H9 (cell line): ENCODE results near the gene TRIP10. TPM values are rescaled to one million over a fixed set of nuclear protein-coding genes. Genes with fewer than 3 reads are reported as not detected.

Source experiments
- DNase-seq: peaks from one replicate; pipeline ENCODE4 v3.0.0-alpha.2; 2017
- H2AFZ ChIP-seq: one replicate; pipeline ENCODE4 v1.6.1; 2013; ENCODE audit warnings: mild to moderate bottlenecking, low read length, control low read depth, moderate library complexity
- H2AK5ac ChIP-seq: 2 replicates; pipeline ENCODE4 v1.6.1; 2013; ENCODE audit warnings: low read length, control low read depth, mixed read lengths; ENCODE audit not compliant: insufficient read length
- H2BK120ac ChIP-seq: one replicate; pipeline ENCODE4 v1.6.1; 2013; ENCODE audit warnings: low read depth, mild to moderate bottlenecking, low read length, control low read depth, inconsistent platforms; ENCODE audit not compliant: poor library complexity, severe bottlenecking
- H2BK12ac ChIP-seq: 2 replicates; pipeline ENCODE4 v1.6.1; 2013; ENCODE audit warnings: low read length, control low read depth, mixed read lengths, low read depth; ENCODE audit not compliant: insufficient read length
- H2BK15ac ChIP-seq: 2 replicates; pipeline ENCODE4 v1.6.1; 2013; ENCODE audit warnings: low read depth, low read length, control low read depth
- H2BK20ac ChIP-seq: one replicate; pipeline ENCODE4 v1.6.1; 2013; ENCODE audit warnings: low read depth, mild to moderate bottlenecking, low read length, control low read depth, inconsistent platforms; ENCODE audit not compliant: poor library complexity, severe bottlenecking
- H2BK5ac ChIP-seq: 2 replicates; pipeline ENCODE4 v1.6.1; 2013; ENCODE audit warnings: low read length, control low read depth, mixed read lengths; ENCODE audit not compliant: insufficient read length
- H3K14ac ChIP-seq: 2 replicates; pipeline ENCODE4 v1.6.1; 2013; ENCODE audit warnings: low read length, control low read depth; ENCODE audit not compliant: insufficient read depth
- H3K18ac ChIP-seq: 2 replicates; pipeline ENCODE4 v1.6.1; 2013; ENCODE audit warnings: low read depth, mild to moderate bottlenecking, mixed read lengths, low read length, control low read depth; ENCODE audit not compliant: insufficient read length
- H3K23ac ChIP-seq: 2 replicates; pipeline ENCODE4 v1.6.1; 2013; ENCODE audit warnings: low read length, control low read depth, mixed read lengths, low read depth; ENCODE audit not compliant: insufficient read length
- H3K23me2 ChIP-seq: 2 replicates; pipeline ENCODE4 v1.6.1; 2013; ENCODE audit warnings: low read depth, mild to moderate bottlenecking, mixed read lengths, low read length, control low read depth; ENCODE audit not compliant: insufficient read length, poor library complexity, severe bottlenecking
- H3K27ac ChIP-seq: 2 replicates; pipeline ENCODE4 v1.5.1; 2013; ENCODE audit warnings: low read length, control low read depth, mixed read lengths, low read depth; ENCODE audit not compliant: insufficient read length
- H3K27me3 ChIP-seq: 2 replicates; pipeline ENCODE4 v1.6.1; 2013; ENCODE audit warnings: low read length, control low read depth, inconsistent platforms; ENCODE audit not compliant: insufficient read depth
- H3K4ac ChIP-seq: 2 replicates; pipeline ENCODE4 v1.6.1; 2013; ENCODE audit warnings: low read depth, mild to moderate bottlenecking, control low read depth, inconsistent platforms, low read length, moderate library complexity
- H3K4me1 ChIP-seq: 2 replicates; pipeline ENCODE4 v1.6.1; 2013; ENCODE audit warnings: low read length, control low read depth, inconsistent platforms; ENCODE audit not compliant: insufficient read depth
- H3K4me2 ChIP-seq: 2 replicates; pipeline ENCODE4 v1.6.1; 2013; ENCODE audit warnings: low read length, control low read depth, mixed read lengths; ENCODE audit not compliant: insufficient read length, insufficient read depth
- H3K56ac ChIP-seq: 2 replicates; pipeline ENCODE4 v1.6.1; 2013; ENCODE audit warnings: low read depth, mild to moderate bottlenecking, mixed read lengths, low read length, control low read depth; ENCODE audit not compliant: insufficient read length
- H3K79me1 ChIP-seq: 2 replicates; pipeline ENCODE4 v1.6.1; 2013; ENCODE audit warnings: low read depth, mild to moderate bottlenecking, moderate library complexity, low read length, control low read depth, inconsistent platforms; ENCODE audit not compliant: insufficient read depth, poor library complexity, severe bottlenecking
- H3K79me2 ChIP-seq: 2 replicates; pipeline ENCODE4 v1.6.1; 2013; ENCODE audit warnings: low read length, control low read depth, inconsistent platforms; ENCODE audit not compliant: insufficient read depth
- H3K9ac ChIP-seq: 2 replicates; pipeline ENCODE4 v1.6.1; 2013; ENCODE audit warnings: low read length, control low read depth, mixed read lengths; ENCODE audit not compliant: insufficient read length; ENCODE audit errors: extremely low read depth
- H3K9me3 ChIP-seq: one replicate; pipeline ENCODE4 v1.6.1; 2013; ENCODE audit warnings: low read depth, low read length, inconsistent platforms; ENCODE audit not compliant: control insufficient read depth
- H3T11ph ChIP-seq: one replicate; pipeline ENCODE4 v1.6.1; 2013; ENCODE audit warnings: mild to moderate bottlenecking, low read length, control low read depth, inconsistent platforms
- H4K20me1 ChIP-seq: one replicate; pipeline ENCODE4 v1.6.1; 2013; ENCODE audit not compliant: control insufficient read depth, insufficient read length, insufficient read depth
- H4K5ac ChIP-seq: 2 replicates; pipeline ENCODE4 v1.6.1; 2013; ENCODE audit warnings: low read depth, mild to moderate bottlenecking, mixed read lengths, low read length, control low read depth; ENCODE audit not compliant: insufficient read length
- H4K8ac ChIP-seq: replicated peaks from 2 replicates; pipeline ENCODE4 v1.6.1; 2013; ENCODE audit warnings: low read length, control low read depth, mixed read lengths, low read depth; ENCODE audit not compliant: insufficient read length
- H4K91ac ChIP-seq: 2 replicates; pipeline ENCODE4 v1.6.1; 2013; ENCODE audit warnings: low read depth, mild to moderate bottlenecking, moderate library complexity, mixed read lengths, low read length, control low read depth; ENCODE audit not compliant: insufficient read length
- H3K27ac Mint-ChIP-seq, 3 experiments: 2 replicates in 2 of 3; 3 replicates in 1 of 3; pipeline ENCODE4 v1.8.0; 2020 to 2021; ENCODE audit warnings: mixed read lengths in 3 of 3, mild to moderate bottlenecking in 1 of 3, moderate library complexity in 1 of 3
- H3K27me3 Mint-ChIP-seq: 2 replicates; pipeline ENCODE4 v1.8.0; 2021; ENCODE audit warnings: low read depth, mild to moderate bottlenecking, moderate library complexity, mixed read lengths
- H3K36me3 Mint-ChIP-seq, 3 experiments: 2 replicates in 2 of 3; 3 replicates in 1 of 3; pipeline ENCODE4 v1.8.0; 2020 to 2021; ENCODE audit warnings: low read depth in 3 of 3, mixed read lengths in 3 of 3; ENCODE audit not compliant: insufficient read depth in 1 of 3
- H3K4me1 Mint-ChIP-seq, 2 experiments: 2 replicates each; pipeline ENCODE4 v1.8.0; 2020; ENCODE audit warnings: mixed read lengths in 2 of 2
- H3K4me3 Mint-ChIP-seq, 2 experiments: 2 replicates in 1 of 2; 3 replicates in 1 of 2; pipeline ENCODE4 v1.8.0; 2020 to 2021; ENCODE audit warnings: mild to moderate bottlenecking in 2 of 2, mixed read lengths in 2 of 2, moderate library complexity in 1 of 2
- H3K9me3 Mint-ChIP-seq, 2 experiments: 2 replicates in 1 of 2; 3 replicates in 1 of 2; pipeline ENCODE4 v1.8.0; 2020; ENCODE audit warnings: mild to moderate bottlenecking in 2 of 2, mixed read lengths in 2 of 2, moderate library complexity in 1 of 2
- WGBS: extraction: QIAGEN DNeasy Blood & Tissue Kit; methylation state at CpG from one replicate; pipeline ENCODE4 v1.1.7; 2013; ENCODE audit warnings: missing lambda C conversion rate, low lambda C conversion rate, mixed read lengths; ENCODE audit not compliant: insufficient read length; ENCODE audit errors: extremely low coverage; 5-methylcytosine and 5-hydroxymethylcytosine counted together
- total RNA-seq: library from RNA; stranded (reverse); gene quantifications from 2 replicates; pipeline ENCODE4 v1.2.1, GENCODE V29; 2021
- TF ChIP-seq, protein P1 (sequence below): fragments of 200-600 bp; sonication (generic); conservative IDR thresholded peaks from 3 replicates; pipeline ENCODE4 v1.8.0; 2021; ENCODE audit warnings: antibody characterized with exemption, mild to moderate bottlenecking

Gene TRIP10
- total RNA-seq, 1 experiment from 2014 or later = 56.4 TPM

DNA sequence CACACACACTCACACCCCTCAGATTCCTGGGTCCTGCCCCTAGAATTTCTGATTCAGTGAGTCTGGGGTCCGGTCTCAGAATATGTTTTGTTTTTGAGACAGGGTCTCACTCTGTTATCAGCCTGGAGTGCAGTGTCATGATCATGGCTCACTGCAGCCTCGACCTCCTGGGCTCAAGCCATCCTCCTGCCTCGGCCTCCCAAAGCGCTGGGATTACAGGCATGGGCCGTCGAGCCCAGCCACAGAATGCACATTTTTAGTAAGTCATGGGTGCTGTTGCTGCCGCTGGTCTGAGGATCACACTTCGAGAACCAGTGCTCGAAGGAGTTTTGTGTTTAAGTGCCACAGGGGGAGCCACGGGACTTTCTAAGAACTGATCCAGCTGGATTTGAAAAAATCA lies 47.5 kb upstream of the TRIP10 start:
- Mint-ChIP-seq H3K27me3 (no peaks in the 10 kb centered on the region; the same call in 1 of the 2 replicates), H3K4me1 (peaks cover 3% of the 10 kb centered on the region in 2 experiments; a peak in 1 of 4 replicates), H3K36me3 (peaks cover 0 to 9% (median 0%) of the 10 kb centered on the region in 3 experiments; a peak in 4 of 7 replicates), H3K9me3 (peaks cover 2 to 65% of the 10 kb centered on the region in 2 experiments; a peak in 3 of 5 replicates), H3K27ac (no peak overlapping the region; a peak in 1 of 7 replicates), H3K4me3 (no peak overlapping the region; a peak in 1 of 5 replicates)
- Histone ChIP-seq H2BK15ac (no peak overlapping the region), H4K8ac (no peak overlapping the region), H3K79me1 (no peaks in the 10 kb centered on the region), H3T11ph (no peak overlapping the region), H3K4ac (no peak overlapping the region), H3K27ac (no peak overlapping the region), H3K23ac (no peak overlapping the region), H4K91ac (no peak overlapping the region), H3K14ac (no peak overlapping the region), H2BK120ac (no peak overlapping the region), H3K9me3 (no peaks in the 10 kb centered on the region), H3K27me3 (no peaks in the 10 kb centered on the region; the same call in 1 of the 2 replicates), H4K5ac (no peak overlapping the region), H2BK20ac (no peak overlapping the region), H3K18ac (no peak overlapping the region), H4K20me1 (no peaks in the 10 kb centered on the region), H2BK5ac (no peak overlapping the region), H3K9ac (no peak overlapping the region), H2AFZ (no peak overlapping the region), H3K79me2 (no peaks in the 10 kb centered on the region), H3K4me1 (no peaks in the 10 kb centered on the region), H2AK5ac (no peak overlapping the region), H3K4me2 (no peak overlapping the region), H3K56ac (no peak overlapping the region), H2BK12ac (no peak overlapping the region), H3K23me2 (no peaks in the 10 kb centered on the region)
- TF ChIP-seq, protein P1, sequence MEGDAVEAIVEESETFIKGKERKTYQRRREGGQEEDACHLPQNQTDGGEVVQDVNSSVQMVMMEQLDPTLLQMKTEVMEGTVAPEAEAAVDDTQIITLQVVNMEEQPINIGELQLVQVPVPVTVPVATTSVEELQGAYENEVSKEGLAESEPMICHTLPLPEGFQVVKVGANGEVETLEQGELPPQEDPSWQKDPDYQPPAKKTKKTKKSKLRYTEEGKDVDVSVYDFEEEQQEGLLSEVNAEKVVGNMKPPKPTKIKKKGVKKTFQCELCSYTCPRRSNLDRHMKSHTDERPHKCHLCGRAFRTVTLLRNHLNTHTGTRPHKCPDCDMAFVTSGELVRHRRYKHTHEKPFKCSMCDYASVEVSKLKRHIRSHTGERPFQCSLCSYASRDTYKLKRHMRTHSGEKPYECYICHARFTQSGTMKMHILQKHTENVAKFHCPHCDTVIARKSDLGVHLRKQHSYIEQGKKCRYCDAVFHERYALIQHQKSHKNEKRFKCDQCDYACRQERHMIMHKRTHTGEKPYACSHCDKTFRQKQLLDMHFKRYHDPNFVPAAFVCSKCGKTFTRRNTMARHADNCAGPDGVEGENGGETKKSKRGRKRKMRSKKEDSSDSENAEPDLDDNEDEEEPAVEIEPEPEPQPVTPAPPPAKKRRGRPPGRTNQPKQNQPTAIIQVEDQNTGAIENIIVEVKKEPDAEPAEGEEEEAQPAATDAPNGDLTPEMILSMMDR = no peak
- WGBS = no CpG with 5 or more reads among the region's 10 CpGs
- DNase-seq = no peak
